Inflammatory macrophage treated with lipopolysaccharide for 4 hours (primary cell): ENCODE data around the gene C10orf71.

ENCODE experiments used
- DNase-seq: peaks from one replicate; pipeline ENCODE4 v3.0.0-alpha.2; 2020

C10orf71 gene

DNA sequence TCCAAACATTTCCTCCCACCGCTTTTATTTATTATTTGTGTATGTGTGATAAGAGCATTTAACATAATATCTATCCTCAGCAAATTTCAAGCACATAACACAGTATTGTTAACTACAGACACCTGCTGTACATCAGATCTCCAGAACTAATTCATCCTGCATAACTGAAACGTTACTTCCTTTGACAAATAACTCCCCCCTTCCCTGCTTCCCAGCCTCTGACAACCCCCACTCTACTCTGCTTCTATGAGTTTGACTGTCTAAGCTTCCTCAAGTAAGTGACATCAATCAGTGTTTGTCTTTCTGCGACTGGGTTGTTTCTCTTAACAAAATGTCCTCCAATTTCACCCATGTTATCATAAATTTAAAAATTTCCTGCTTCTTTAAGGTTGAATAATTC is 22.1 kb downstream of the C10orf71 start:
- DNase-seq, result no peak

- no peak for DNase-seq
Measured at GRCh38 chr10:49322371-49323170, 23.6 kb downstream of the C10orf71 start.

GRCh38 chr10:49323171-49323895 is 24.4 kb downstream of the C10orf71 start:
- DNase-seq, result peak; percentile 30

GRCh38 chr10:49323896-49324270 is 24.9 kb downstream of the C10orf71 start:
- DNase-seq, result no peak

DNA sequence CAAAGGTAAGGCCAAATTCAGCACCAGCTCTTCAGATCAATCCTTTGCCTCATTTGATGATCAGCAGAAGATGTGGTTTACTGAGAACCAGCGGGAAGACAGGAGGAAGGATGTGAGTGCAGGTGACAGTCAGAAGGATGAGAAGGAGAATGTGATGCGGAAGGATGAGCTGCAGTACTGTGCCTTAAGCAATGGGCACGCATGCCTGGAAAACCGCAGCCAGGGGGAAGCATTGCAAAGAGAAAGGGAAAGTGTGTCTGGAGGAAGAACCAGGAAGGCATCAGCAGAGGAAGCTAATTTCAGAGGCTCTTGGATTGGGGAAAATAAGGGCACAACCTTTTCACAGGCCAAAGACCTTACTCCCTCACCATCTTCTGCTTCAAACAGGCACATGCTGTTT is 25.7 kb downstream of the C10orf71 start:
- DNase-seq, result peak; percentile 60

DNA sequence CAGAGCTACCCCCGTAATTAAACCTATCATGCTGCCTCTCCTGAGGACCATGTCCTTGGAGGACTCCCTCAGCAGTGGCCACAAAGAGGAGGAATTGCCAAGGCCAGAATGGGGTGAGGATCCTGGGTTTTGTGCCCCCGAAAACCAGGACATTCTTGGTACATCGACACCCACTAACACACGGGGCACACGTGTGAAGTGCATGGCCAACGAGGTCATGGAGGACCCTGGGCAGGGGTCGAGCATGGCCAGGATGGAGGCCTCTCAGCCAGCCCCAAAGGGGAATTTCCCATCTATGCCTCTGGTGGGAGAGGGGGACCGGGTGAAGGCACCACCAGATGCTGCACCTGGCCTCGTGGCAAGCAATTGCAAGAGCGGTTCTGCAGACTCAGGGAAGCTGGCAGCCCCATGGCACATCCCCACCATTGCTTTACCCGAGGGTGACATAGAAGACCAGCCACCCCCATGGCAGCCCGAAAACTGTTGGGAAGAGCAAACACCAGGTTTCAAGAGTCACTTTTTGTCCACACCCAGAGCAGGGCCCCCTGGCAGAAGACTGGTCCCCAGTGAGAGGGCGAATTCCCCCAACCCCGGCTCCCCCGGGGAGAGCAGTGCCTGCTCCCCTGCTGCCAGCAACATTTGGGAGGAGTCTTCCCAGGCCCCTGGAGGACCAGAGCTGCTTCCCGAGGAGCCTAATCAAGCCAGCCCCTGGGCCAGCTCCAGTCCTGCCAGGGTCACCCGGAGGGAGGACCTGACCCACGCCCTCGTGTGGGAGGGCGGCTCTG is 26.4 kb downstream of the C10orf71 start:
- DNase-seq, result no peak

DNA sequence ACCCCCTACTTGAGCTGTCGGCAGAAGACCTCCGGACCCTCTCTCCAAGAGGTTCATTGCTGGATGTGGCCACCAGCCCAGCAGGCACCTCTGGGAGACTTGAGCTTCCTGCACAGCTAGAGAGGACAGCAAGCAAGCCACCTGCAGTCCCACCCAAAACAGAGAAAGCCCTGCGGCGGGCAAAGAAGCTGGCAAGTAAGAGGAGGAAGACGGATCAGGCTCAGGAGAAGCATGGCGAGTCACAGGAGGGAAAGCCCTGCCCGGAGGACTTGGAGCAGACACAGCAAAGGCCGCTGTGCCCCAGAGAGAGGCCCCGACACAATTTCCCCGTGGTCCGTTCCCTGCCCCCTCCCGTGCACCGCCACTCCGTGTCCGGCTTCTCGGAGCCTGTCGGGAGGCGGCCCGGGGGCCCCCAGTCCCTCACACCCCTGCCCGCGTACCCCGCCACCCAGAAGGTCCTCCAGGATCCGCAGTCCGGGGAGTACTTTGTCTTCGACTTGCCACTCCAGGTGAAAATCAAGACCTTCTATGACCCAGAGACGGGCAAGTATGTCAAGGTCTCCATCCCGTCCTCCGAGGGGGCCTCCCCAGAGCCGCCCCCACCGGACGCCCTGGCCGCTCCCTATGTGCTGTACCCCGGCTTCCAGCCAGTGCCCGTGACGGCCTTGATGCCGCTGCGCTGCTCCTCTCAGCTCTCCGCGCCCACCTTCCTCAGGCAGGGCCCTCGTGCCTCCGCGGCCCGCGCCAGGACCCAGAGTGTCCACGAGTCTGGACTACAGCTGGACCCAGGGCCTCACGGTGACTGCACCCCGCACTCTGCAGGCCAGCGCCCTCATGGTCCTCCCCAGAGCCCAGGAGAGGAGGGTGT is 27.2 kb downstream of the C10orf71 start:
- no peak for DNase-seq

- DNase-seq, result no peak
Measured at GRCh38 chr10:49327036-49327813, 28.3 kb downstream of the C10orf71 start.

GRCh38 chr10:49328401-49329145 is 29.6 kb downstream of the C10orf71 start:
- DNase-seq, result no peak

DNA sequence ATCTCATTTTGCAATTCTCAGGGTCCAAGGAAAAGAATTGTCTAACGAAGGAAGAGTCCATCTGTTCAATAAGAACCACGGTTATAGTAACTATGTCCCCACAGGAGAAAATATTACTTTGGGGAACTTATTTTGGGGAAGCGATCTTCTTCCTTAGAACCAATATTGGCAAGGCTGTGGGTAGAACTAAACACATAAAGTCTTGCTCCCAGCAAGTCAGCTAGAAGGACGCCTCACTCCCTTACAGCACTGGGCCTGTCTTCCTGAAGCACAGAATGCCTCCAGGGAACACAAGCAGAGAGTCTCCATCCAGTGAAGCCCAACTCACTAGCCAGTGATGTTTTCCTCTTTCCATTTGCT is 30.2 kb downstream of the C10orf71 start:
- DNase-seq, result peak; percentile 47

DNA sequence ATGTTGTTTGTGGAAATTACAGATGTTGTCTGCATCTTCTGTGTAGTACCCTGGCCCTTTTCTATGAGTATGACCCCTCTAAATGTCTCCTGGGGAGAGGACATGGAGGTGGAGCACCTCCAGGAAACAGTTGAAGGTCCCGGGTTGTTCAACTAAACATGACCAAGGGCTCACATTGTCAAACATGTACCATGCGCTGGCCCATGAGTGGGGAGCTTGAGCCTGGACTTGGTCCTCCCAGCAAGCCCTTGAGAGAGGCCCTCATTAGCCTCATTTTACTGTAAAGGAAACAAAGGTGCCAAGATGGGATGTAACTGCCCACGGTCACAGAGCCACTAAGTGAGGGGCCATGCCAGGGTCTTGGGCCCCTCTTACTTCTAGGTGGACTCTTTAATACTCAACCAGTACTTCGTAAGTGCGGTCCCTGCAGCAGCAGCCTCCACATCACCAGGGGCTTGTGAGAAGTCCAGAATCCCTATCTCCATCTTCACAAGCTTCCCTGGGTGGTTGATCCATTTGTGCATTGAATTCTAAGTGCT is 31.2 kb downstream of the C10orf71 start:
- no peak for DNase-seq

- DNase-seq, result no peak
Measured at GRCh38 chr10:49331431-49331830, 32.5 kb downstream of the C10orf71 start.

DNA sequence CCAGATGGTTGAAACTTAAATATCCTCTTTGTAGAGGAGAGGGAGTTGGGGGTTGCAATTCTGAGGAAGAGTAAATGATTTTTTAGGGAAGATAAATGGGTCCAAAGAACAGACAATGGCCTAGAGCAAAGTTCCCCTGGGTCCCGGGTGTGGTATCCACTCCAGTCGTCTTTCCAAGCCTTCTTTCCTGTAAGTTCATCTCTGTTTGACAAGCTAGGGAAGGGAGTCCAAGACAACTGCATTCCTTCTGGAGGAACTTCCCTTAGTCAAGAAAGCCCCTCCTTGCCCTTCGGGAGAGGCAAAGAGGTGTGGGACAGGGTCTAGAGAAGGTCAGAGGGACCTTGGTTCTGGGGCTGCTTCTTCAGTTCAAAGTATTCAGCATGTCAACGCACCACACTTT is 33.4 kb downstream of the C10orf71 start:
- DNase-seq, result no peak

GRCh38 chr10:49332768-49333167 is 33.8 kb downstream of the C10orf71 start:
- no peak for DNase-seq

DNA sequence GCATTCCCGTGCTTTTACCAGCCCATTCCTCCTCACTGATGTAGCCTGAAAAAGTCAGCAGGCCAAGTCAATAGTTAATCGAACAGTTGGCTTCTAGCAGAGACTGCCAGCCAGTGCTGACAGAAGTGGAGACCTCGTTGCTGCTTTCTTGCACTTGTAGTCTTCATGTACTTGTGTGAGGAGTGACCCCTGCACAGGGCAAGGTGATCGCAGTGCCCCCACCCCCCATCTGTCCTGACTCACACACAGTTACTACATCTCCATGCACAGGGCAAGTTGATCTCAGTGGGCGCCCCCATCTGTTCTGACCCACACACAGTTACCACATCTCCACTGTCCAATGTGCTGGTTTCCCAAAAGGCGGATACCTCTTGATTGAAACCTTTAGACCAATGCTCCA is 34.2 kb downstream of the C10orf71 start:
- no peak for DNase-seq

DNA sequence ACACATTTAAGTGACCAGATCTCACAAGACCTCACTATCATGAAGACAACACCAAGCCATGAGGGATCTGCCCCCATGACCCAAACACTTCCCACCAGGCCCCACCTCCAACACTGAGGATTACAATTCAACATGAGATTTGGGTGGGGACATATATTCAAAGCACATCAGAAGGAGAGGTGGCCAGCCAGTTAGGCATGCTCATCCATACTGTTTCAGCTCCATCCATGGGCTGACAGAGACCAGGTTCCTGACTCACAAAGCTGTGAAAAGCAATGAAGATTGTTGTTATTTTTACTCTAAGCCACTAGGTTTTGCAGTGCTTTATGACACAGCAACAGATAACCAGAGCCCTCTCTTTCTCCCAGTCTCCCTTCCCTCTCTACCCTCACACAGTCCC is 36.0 kb downstream of the C10orf71 start:
- no peak for DNase-seq

DNA sequence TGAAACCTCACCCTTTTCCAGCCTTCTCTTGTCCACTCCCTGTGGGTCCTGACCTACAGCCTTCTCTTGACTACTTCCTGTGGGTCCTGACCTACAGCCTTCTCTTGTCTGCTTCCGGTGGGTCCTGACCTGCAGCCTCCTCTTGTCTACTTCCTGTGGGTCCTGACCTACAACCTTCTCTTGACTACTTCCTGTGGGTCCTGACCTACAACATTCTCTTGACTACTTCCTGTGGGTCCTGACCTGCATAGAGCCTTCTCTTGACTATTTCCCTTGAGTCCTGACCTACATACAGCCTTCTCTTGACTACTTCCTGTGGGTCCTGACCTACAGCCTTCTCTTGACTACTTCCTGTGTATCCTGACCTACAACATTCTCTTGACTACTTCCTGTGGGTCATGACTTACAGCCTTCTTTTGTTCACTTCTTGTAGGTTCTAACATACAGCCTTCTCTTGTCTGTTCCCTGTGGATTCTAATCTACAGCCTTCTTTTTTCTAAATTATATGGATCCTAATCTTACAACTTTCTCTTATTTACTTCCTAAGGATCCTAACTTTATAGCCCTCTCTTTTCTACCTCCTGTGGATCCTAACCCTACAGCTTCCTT is 36.5 kb downstream of the C10orf71 start:
- DNase-seq, result no peak

GRCh38 chr10:49338604-49339003 is 39.6 kb downstream of the C10orf71 start:
- no peak for DNase-seq

GRCh38 chr10:49344840-49345239 is 45.9 kb downstream of the C10orf71 start:
- peak; percentile 60 for DNase-seq

GRCh38 chr10:49347342-49347741 is 48.4 kb downstream of the C10orf71 start:
- no peak for DNase-seq
